Endothelial cell of umbilical vein (primary cell): ENCODE data around the gene PRKAR2B. TPM values are rescaled to one million over a fixed set of nuclear protein-coding genes. Genes with fewer than 3 reads are reported as not detected.
"Not testable (repeated sequence)": the region's sequence is repeated elsewhere in the genome, so short reads cannot be mapped to it uniquely, and the experiment has no call there.

Experiments
- BruUV-seq: library from RNA; stranded (reverse); fragments of 400-500 nt; replicated peaks from 2 replicates; lab custom pipeline; 2021; lab: Mats Ljungman, UMichigan
- CTCF ChIA-PET: fragments of 300-600, 350-600 bp; sonication (Branson Sonifier 250); formaldehyde crosslinking; loops from one replicate; lab custom pipeline; 2021; ENCODE audit warnings: antibody characterized with exemption, inconsistent platforms; lab: Charles Lee
- POLR2A ChIA-PET: fragments of 300-600, 350-600 bp; sonication (Branson Sonifier 250); formaldehyde crosslinking; loops from one replicate; lab custom pipeline; 2021; ENCODE audit warnings: antibody characterized with exemption, inconsistent platforms; lab: Charles Lee
- DNase-seq: peaks from one replicate; pipeline ENCODE4 v3.0.0-alpha.2; 2011; ENCODE audit warnings: low read depth, low spot score
- FAIRE-seq: peaks from 2 replicates; lab custom pipeline; 2011; peaks lifted over from hg19 to GRCh38; lab: Jason Lieb, UNC
- H2AFZ ChIP-seq: 2 replicates; pipeline ENCODE4 v1.6.0; 2012; ENCODE audit warnings: low read depth, low read length, control low read depth, inconsistent platforms
- H3K27ac ChIP-seq: 2 replicates; pipeline ENCODE4 v1.5.1; 2011; ENCODE audit warnings: low read depth, mild to moderate bottlenecking, control low read depth, low read length, moderate library complexity; ENCODE audit not compliant: insufficient read depth
- H3K27me3 ChIP-seq, 2 experiments: 2 replicates each; pipeline versions ENCODE4 v1.6.0 to v1.6.1; 2011; ENCODE audit warnings: low read length in 2 of 2, mixed read lengths in 1 of 2; ENCODE audit not compliant: control insufficient read depth in 2 of 2, insufficient read depth in 2 of 2
- H3K36me3 ChIP-seq, 2 experiments: 2 replicates in 1 of 2; 3 replicates in 1 of 2; pipeline ENCODE4 v1.5.1; 2011; ENCODE audit warnings: low read length in 2 of 2, mild to moderate bottlenecking in 1 of 2, moderate library complexity in 1 of 2; ENCODE audit not compliant: control insufficient read depth in 2 of 2, insufficient read depth in 2 of 2; ENCODE audit errors: extremely low read depth in 1 of 2
- H3K4me1 ChIP-seq: 3 replicates; pipeline ENCODE4 v1.5.1; 2011; ENCODE audit warnings: mild to moderate bottlenecking, low read length; ENCODE audit not compliant: control insufficient read depth, insufficient read depth; ENCODE audit errors: extremely low read depth
- H3K4me2 ChIP-seq: 2 replicates; pipeline ENCODE4 v1.6.1; 2011; ENCODE audit warnings: low read length, control low read depth, mixed read lengths; ENCODE audit not compliant: insufficient read depth
- H3K4me3 ChIP-seq, 3 experiments: fragments of 200-600 bp in 1 of 3; sonication (generic), shearing (Covaris generic) in 1 of 3; replicated peaks in 1 of 3; 2 replicates each; pipeline ENCODE4 v1.5.1; 2011 to 2016; ENCODE audit warnings: control low read depth in 3 of 3, low read length in 3 of 3, mild to moderate bottlenecking in 2 of 3, inconsistent platforms in 1 of 3, low read depth in 1 of 3, moderate library complexity in 1 of 3; ENCODE audit not compliant: insufficient read depth in 1 of 3
- H3K79me2 ChIP-seq: 2 replicates; pipeline ENCODE4 v1.6.0; 2012; ENCODE audit warnings: low read length, inconsistent platforms; ENCODE audit not compliant: control insufficient read depth, insufficient read depth
- H3K9ac ChIP-seq: replicated peaks from 2 replicates; pipeline ENCODE3; 2011; ENCODE audit warnings: low read length, control low read depth; ENCODE audit not compliant: insufficient read depth; ENCODE audit errors: extremely low read depth
- H3K9me1 ChIP-seq: replicated peaks from 3 replicates; pipeline ENCODE4 v1.6.0; 2011; ENCODE audit warnings: mild to moderate bottlenecking, low read length; ENCODE audit not compliant: control insufficient read depth, insufficient read depth; ENCODE audit errors: extremely low read depth
- H3K9me3 ChIP-seq: replicated peaks from 2 replicates; pipeline ENCODE4 v1.5.1; 2012; ENCODE audit warnings: low read length, inconsistent platforms; ENCODE audit not compliant: control insufficient read depth, insufficient read depth
- H4K20me1 ChIP-seq: replicated peaks from 2 replicates; pipeline ENCODE3; 2011; ENCODE audit warnings: mild to moderate bottlenecking, low read length; ENCODE audit not compliant: control insufficient read depth, insufficient read depth; ENCODE audit errors: extremely low read depth
- EZH2 ChIP-seq: IDR thresholded peaks from 2 replicates; pipeline ENCODE4 v1.6.1; 2012; ENCODE audit warnings: borderline replicate concordance, low read depth, mild to moderate bottlenecking, moderate library complexity, low read length, inconsistent platforms; ENCODE audit not compliant: severe bottlenecking
- FOS ChIP-seq: IDR thresholded peaks from 2 replicates; pipeline ENCODE4 v1.6.1; 2011; ENCODE audit warnings: mild to moderate bottlenecking, low read length, moderate library complexity, borderline replicate concordance; ENCODE audit not compliant: insufficient read depth
- GATA2 ChIP-seq: IDR thresholded peaks from 2 replicates; pipeline ENCODE4 v1.7.0; 2011; ENCODE audit warnings: low read depth, mild to moderate bottlenecking, moderate library complexity, mixed read lengths, low read length; ENCODE audit not compliant: insufficient read length, insufficient read depth
- JUN ChIP-seq: IDR thresholded peaks from 2 replicates; pipeline ENCODE4 v1.6.1; 2011; ENCODE audit warnings: borderline replicate concordance, low read depth; ENCODE audit not compliant: insufficient read length, insufficient read depth
- MYC ChIP-seq: IDR thresholded peaks from one replicate; pipeline ENCODE4 v1.6.1; 2011; ENCODE audit warnings: mild to moderate bottlenecking, low read depth, low read length
- POLR2A ChIP-seq: IDR thresholded peaks from 2 replicates; pipeline ENCODE4 v1.6.1; 2012; ENCODE audit warnings: low read depth, mild to moderate bottlenecking, control low read depth, low read length
- POLR2AphosphoS5 ChIP-seq: IDR thresholded peaks from 2 replicates; pipeline ENCODE4 v1.6.1; 2012; ENCODE audit warnings: low read depth, mild to moderate bottlenecking, control low read depth, low read length, moderate library complexity; ENCODE audit not compliant: insufficient read depth
- dilution Hi-C: fragments of 300-500 bp; cut with MboI; formaldehyde crosslinking; loops from one replicate; pipeline ENCODE4 v1.15.0; 2019; ENCODE audit warnings: low sequenced_read_pairs; ENCODE audit not compliant: extremely low pct_ligation_motif_present
- intact Hi-C: fragments of 100-400 bp; cut with micrococcal nuclease; formaldehyde crosslinking; loops from one replicate; pipeline ENCODE4 v1.10.0; 2022
- polyA plus RNA-seq, 4 experiments: library from polyadenylated mRNA; depleted of rRNA in 3 of 4; stranded (reverse) in 3 of 4; unstranded in 1 of 4; fragments of >200 nt; gene quantifications; 2 replicates each; pipeline versions ENCODE4 v1.2.1 to v1.2.3, GENCODE V29; 2011 to 2012; ENCODE audit warnings: missing spikeins in 1 of 4
- total RNA-seq: library from RNA; stranded (reverse); gene quantifications from 2 replicates; pipeline ENCODE4 v1.2.3, GENCODE V29; 2021
- TF ChIP-seq, protein P1 (sequence below), 2 donors: IDR thresholded peaks; 1 replicate in 1 of 2; 2 replicates in 1 of 2; pipeline ENCODE4 v1.5.1; 2011; ENCODE audit warnings: low read length in 2 of 2, mild to moderate bottlenecking in 2 of 2, moderate library complexity in 2 of 2, control low read depth in 1 of 2, inconsistent platforms in 1 of 2, low read depth in 1 of 2; ENCODE audit not compliant: insufficient read depth in 1 of 2; ENCODE audit errors: extremely low read depth in 1 of 2
- TF ChIP-seq, protein P2 (sequence below): IDR thresholded peaks from 2 replicates; pipeline ENCODE4 v1.6.1; 2011; ENCODE audit not compliant: insufficient read depth, insufficient read length

PRKAR2B gene
- total and polyA plus RNA-seq, 2 donors (not counting 3 experiments of a cell fraction or from before 2014, with no cell fraction given), result 10.7 to 39.8 TPM

GRCh38 chr7:107152011-107152410, 107.5 kb downstream of the PRKAR2B start:
- FAIRE-seq (no peak), DNase-seq (no peak)
- no peak overlapping the region for H3K4me3 ChIP-seq
- H2AFZ ChIP-seq, result no peak overlapping the region
- H3K36me3 ChIP-seq, result peaks cover 0 to 3% of the 10 kb centered on the region in 2 experiments
- dilution Hi-C loops (no loop called here), intact Hi-C loops (no loop called here)
- no peak overlapping the region for H3K9ac ChIP-seq
- H4K20me1 ChIP-seq, result no peaks in the 10 kb centered on the region
- TF ChIP-seq FOS (peak; percentile 58), POLR2AphosphoS5 (no peak)
- H3K4me1 ChIP-seq, result peaks cover 13% of the 10 kb centered on the region
- ChIA-PET POLR2A (interaction anchor here (1.1 kb wide), 1 partner anchor 17 kb away, joined by 5 read pairs; the partner anchor contains the start of gene HBP1), CTCF (interaction anchor here (1.0 to 7.1 kb wide), 9 partner anchors 12 to 728 kb away, joined by 3 to 440 read pairs (median 6); partner anchors contain the start of gene HBP1)
- BruUV-seq, result no TSS peak
- H3K27me3 ChIP-seq, result no peaks in the 10 kb centered on the region
- H3K9me1 ChIP-seq, result no peaks in the 10 kb centered on the region
- no peak overlapping the region for H3K27ac ChIP-seq
- H3K9me3 ChIP-seq, result no peaks in the 10 kb centered on the region
- no peaks in the 10 kb centered on the region for H3K79me2 ChIP-seq
- no peak overlapping the region for H3K4me2 ChIP-seq

GRCh38 chr7:107154826-107155225, 110.3 kb downstream of the PRKAR2B start:
- Histone ChIP-seq H3K9ac (no peak overlapping the region), H3K27me3 (no peaks in the 10 kb centered on the region), H3K9me3 (no peaks in the 10 kb centered on the region), H3K36me3 (peaks cover 0 to 4% of the 10 kb centered on the region in 2 experiments), H2AFZ (no peak overlapping the region), H3K4me3 (no peak overlapping the region), H3K4me1 (peaks cover 3% of the 10 kb centered on the region), H4K20me1 (no peaks in the 10 kb centered on the region), H3K9me1 (no peaks in the 10 kb centered on the region), H3K4me2 (no peak overlapping the region), H3K27ac (no peak overlapping the region), H3K79me2 (no peaks in the 10 kb centered on the region)
- dilution Hi-C loops (no loop called here), intact Hi-C loops (no loop called here)
- TF ChIP-seq, protein P1, sequence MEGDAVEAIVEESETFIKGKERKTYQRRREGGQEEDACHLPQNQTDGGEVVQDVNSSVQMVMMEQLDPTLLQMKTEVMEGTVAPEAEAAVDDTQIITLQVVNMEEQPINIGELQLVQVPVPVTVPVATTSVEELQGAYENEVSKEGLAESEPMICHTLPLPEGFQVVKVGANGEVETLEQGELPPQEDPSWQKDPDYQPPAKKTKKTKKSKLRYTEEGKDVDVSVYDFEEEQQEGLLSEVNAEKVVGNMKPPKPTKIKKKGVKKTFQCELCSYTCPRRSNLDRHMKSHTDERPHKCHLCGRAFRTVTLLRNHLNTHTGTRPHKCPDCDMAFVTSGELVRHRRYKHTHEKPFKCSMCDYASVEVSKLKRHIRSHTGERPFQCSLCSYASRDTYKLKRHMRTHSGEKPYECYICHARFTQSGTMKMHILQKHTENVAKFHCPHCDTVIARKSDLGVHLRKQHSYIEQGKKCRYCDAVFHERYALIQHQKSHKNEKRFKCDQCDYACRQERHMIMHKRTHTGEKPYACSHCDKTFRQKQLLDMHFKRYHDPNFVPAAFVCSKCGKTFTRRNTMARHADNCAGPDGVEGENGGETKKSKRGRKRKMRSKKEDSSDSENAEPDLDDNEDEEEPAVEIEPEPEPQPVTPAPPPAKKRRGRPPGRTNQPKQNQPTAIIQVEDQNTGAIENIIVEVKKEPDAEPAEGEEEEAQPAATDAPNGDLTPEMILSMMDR (IDR thresholded peaks at IDR 0.05; ENCODE audit: extremely low read depth in 1 of 2, insufficient read depth in 1 of 2, low read depth in 1 of 2, low read length in 2 of 2), result no peak
- TF ChIP-seq POLR2AphosphoS5 (no peak), POLR2A (no peak), FOS (no peak), EZH2 (no peak), JUN (no peak), GATA2 (no peak), MYC (no peak)
- TF ChIP-seq, protein P2, sequence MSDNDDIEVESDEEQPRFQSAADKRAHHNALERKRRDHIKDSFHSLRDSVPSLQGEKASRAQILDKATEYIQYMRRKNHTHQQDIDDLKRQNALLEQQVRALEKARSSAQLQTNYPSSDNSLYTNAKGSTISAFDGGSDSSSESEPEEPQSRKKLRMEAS, result no peak
- BruUV-seq, result no TSS peak
- no peak for DNase-seq
- ChIA-PET POLR2A (no interaction called here), CTCF (no interaction called here)
- no peak for FAIRE-seq

- H3K9ac ChIP-seq, dilution Hi-C loops, POLR2A ChIA-PET, H3K79me2 ChIP-seq, BruUV-seq, H3K4me3 ChIP-seq, H3K9me1 ChIP-seq, DNase-seq, FAIRE-seq, H3K27ac ChIP-seq, H2AFZ ChIP-seq, H3K9me3 ChIP-seq, H3K36me3 ChIP-seq, H4K20me1 ChIP-seq, H3K4me2 ChIP-seq, intact Hi-C loops, CTCF ChIA-PET, H3K4me1 ChIP-seq, H3K27me3 ChIP-seq: not testable (repeated sequence)
Measured at GRCh38 chr7:107155726-107156125, 111.2 kb downstream of the PRKAR2B start.
